ENCODE measurements around the gene TPK1.
"Not testable (repeated sequence)": the region's sequence is repeated elsewhere in the genome, so short reads cannot be mapped to it uniquely, and the experiment has no call there.

The TPK1 gene

GRCh38 chr7:144821067-144821466 is 14.8 kb downstream of the TPK1 start:
- no peak for DNase-seq

GRCh38 chr7:144820552-144820951 is 15.3 kb downstream of the TPK1 start:
- DNase-seq: no peak

GRCh38 chr7:144819566-144819965 is 16.3 kb downstream of the TPK1 start:
- no peak for DNase-seq

- DNase-seq: peak; percentile 1
Observed at GRCh38 chr7:144818511-144818910, 17.3 kb downstream of the TPK1 start.

- DNase-seq: no peak
Observed at GRCh38 chr7:144817001-144817400, 18.9 kb downstream of the TPK1 start.

GRCh38 chr7:144814299-144814698 is 21.6 kb downstream of the TPK1 start:
- no peak for DNase-seq

- no peak for DNase-seq
Observed at GRCh38 chr7:144812379-144813283, 23.2 kb downstream of the TPK1 start.

GRCh38 chr7:144805627-144806239 is 30.1 kb downstream of the TPK1 start:
- DNase-seq: no peak

GRCh38 chr7:144800678-144801436 is 35.0 kb downstream of the TPK1 start:
- not testable (repeated sequence) for DNase-seq

- DNase-seq: no peak
Observed at GRCh38 chr7:144796919-144797318, 38.9 kb downstream of the TPK1 start.

GRCh38 chr7:144792050-144792449 is 43.8 kb downstream of the TPK1 start:
- no peak for DNase-seq

GRCh38 chr7:144791488-144791887 is 44.4 kb downstream of the TPK1 start:
- DNase-seq: no peak

- DNase-seq: no peak
Observed at GRCh38 chr7:144787127-144787526, 48.7 kb downstream of the TPK1 start.

GRCh38 chr7:144786522-144786921 is 49.3 kb downstream of the TPK1 start:
- DNase-seq: no peak

- DNase-seq: no peak
Observed at GRCh38 chr7:144786079-144786478, 49.8 kb downstream of the TPK1 start.

- no peak for DNase-seq
Observed at GRCh38 chr7:144785521-144785920, 50.3 kb downstream of the TPK1 start.

GRCh38 chr7:144784943-144785342 is 50.9 kb downstream of the TPK1 start:
- no peak for DNase-seq

- no peak for DNase-seq
Observed at GRCh38 chr7:144784441-144784840, 51.4 kb downstream of the TPK1 start.

GRCh38 chr7:144782883-144783282 is 53.0 kb downstream of the TPK1 start:
- DNase-seq: no peak

- DNase-seq: no peak
Observed at GRCh38 chr7:144780071-144780608, 55.7 kb downstream of the TPK1 start.

- DNase-seq: not testable (repeated sequence)
Observed at GRCh38 chr7:144777889-144778288, 58.0 kb downstream of the TPK1 start.

GRCh38 chr7:144777005-144777839 is 58.6 kb downstream of the TPK1 start:
- no peak for DNase-seq

Measured in KG1 (cell line).